Ovary (tissue), 9 donors: Measurements from ENCODE around the gene FHAD1. TPM values are rescaled to one million over a fixed set of nuclear protein-coding genes. Genes with fewer than 3 reads are reported as not detected.

ENCODE experiments used
- DNase-seq, 5 donors: peaks; one replicate each; pipeline ENCODE4 v3.0.0-alpha.2; 2019 to 2020
- H3K27ac ChIP-seq, 2 donors: fragments of 200-600 bp; one replicate each; pipeline versions ENCODE4 v1.5.1 to v1.8.0; 2019 to 2022
- H3K27me3 ChIP-seq: fragments of 200-600 bp; one replicate; pipeline ENCODE4 v1.8.0; 2022
- H3K36me3 ChIP-seq: fragments of 200-600 bp; sonication (generic); one replicate; pipeline ENCODE4 v1.5.1; 2019
- H3K4me1 ChIP-seq: one replicate; pipeline ENCODE4 v1.8.1; 2013; ENCODE audit warnings: mild to moderate bottlenecking, moderate library complexity; ENCODE audit not compliant: insufficient read depth
- H3K4me3 ChIP-seq: fragments of 200-600 bp; sonication (generic); one replicate; pipeline ENCODE4 v1.5.1; 2017
- H3K9me3 ChIP-seq, 2 donors: fragments of 200-600 bp in 1 of 2; sonication (generic) in 1 of 2; one replicate each; pipeline versions ENCODE4 v1.5.1 to v1.8.1; 2013 to 2019; ENCODE audit warnings: mild to moderate bottlenecking in 1 of 2, moderate library complexity in 1 of 2
- EP300 ChIP-seq: sonication (generic); formaldehyde crosslinking; IDR thresholded peaks from one replicate; pipeline ENCODE4 v1.6.1; 2017; ENCODE audit warnings: antibody characterized with exemption
- POLR2A ChIP-seq: fragments of 450-650 bp; IDR thresholded peaks from one replicate; pipeline ENCODE4 v1.6.1; 2017; ENCODE audit warnings: antibody characterized with exemption, mild to moderate bottlenecking, moderate library complexity
- WGBS, 3 donors: extraction: QIAGEN DNeasy Blood & Tissue Kit in 1 of 3; methylation state at CpG; one replicate each; pipeline versions ENCODE4 v1.1.5 to v1.1.7; 2013 to 2017; 5-methylcytosine and 5-hydroxymethylcytosine counted together
- intact Hi-C, 4 donors: fragments of 100-400 bp; cut with DNase I; formaldehyde crosslinking; loops; one replicate each; pipeline versions ENCODE4 v1.11.0 to v1.15.1; 2022 to 2023
- polyA plus RNA-seq, 2 donors: library from polyadenylated mRNA; stranded (reverse); fragments of 200-250 nt in 1 of 2; fragments of 350-450 nt in 1 of 2; fragmentation: Illumina TruSeq in 1 of 2; extraction: RNeasy Lipid Tissue Mini Kit (QIAGEN cat#74804) in 1 of 2; gene quantifications; one replicate each; pipeline ENCODE4 v1.2.3, GENCODE V29; 2013 to 2014
- total RNA-seq, 7 donors: library from RNA; depleted of rRNA in 2 of 7; stranded (reverse); fragments of >200 nt in 2 of 7; fragmentation: NEBNext Ultra II Directional in 3 of 7; extraction: Animal tissue kit (Norgen Biotek cat#: 25700) in 3 of 7; gene quantifications; one replicate each; pipeline versions ENCODE4 v1.1.0 to v1.2.4, GENCODE V29; 2016 to 2023
- TF ChIP-seq, protein P1 (sequence below), 3 donors: fragments of 450-650 bp in 2 of 3; fragments of 200-600 bp in 1 of 3; IDR thresholded peaks; one replicate each; pipeline versions ENCODE4 v1.5.1 to v1.8.0; 2016 to 2022; ENCODE audit warnings: antibody characterized with exemption in 3 of 3, mild to moderate bottlenecking in 1 of 3
- donor health status: DM: no; HTN: no; CAD: no; lungs with moderate emphysema.
- donor health status: DM: no; HTN: no; CAD: no.
- donor health status: Bipolar disorder and iron deficiency.
- donor health status: DM: yes; HTN: yes; CAD: no.
- donor health status: DM: no; HTN: no; CAD: no.
- donor health status: DM: yes; HTN: yes; CAD: no.

Gene FHAD1
- total and polyA plus RNA-seq, 9 donors, result 0.40 to 23.0 (median 1.4) TPM

DNA sequence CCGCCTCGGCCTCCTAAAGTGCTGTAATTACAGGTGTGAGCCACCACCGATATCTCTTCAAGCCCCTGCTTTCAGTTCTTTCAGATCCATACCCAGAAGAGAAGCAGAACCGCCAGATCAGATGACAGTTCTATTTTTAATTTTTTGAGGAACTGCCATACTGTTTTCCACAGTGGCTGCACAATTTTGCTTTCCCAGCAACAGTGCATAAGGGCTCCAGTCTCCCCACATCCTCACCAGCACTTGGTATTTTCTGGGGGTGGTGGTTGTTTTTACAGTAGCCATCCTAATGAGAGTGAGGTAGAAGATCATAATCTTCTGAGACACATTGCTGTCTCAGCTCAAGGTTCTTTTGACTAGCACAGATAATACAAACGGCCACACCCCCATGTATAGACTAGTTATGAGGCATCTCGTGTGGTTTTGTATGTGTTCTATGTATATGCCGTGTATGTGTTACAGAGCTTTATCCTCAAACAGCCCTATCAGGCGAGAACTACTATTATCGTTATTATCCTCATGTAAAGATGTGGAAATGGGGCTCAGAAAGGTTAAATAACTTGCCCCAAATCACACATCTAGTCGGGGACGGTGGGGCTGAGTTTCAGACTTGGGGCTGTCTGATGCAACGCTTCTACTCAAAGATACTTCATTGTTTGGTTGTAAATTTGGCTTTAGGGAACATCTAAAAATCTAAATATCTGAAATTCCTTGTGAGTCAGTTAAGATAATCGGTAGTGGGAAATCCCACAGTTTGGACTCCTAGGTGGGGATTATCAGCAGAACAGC lies 12.0 kb downstream of the FHAD1 start:
- intact Hi-C loops, result no loop called here
- TF ChIP-seq POLR2A (no peak), EP300 (no peak)
- TF ChIP-seq, protein P1, sequence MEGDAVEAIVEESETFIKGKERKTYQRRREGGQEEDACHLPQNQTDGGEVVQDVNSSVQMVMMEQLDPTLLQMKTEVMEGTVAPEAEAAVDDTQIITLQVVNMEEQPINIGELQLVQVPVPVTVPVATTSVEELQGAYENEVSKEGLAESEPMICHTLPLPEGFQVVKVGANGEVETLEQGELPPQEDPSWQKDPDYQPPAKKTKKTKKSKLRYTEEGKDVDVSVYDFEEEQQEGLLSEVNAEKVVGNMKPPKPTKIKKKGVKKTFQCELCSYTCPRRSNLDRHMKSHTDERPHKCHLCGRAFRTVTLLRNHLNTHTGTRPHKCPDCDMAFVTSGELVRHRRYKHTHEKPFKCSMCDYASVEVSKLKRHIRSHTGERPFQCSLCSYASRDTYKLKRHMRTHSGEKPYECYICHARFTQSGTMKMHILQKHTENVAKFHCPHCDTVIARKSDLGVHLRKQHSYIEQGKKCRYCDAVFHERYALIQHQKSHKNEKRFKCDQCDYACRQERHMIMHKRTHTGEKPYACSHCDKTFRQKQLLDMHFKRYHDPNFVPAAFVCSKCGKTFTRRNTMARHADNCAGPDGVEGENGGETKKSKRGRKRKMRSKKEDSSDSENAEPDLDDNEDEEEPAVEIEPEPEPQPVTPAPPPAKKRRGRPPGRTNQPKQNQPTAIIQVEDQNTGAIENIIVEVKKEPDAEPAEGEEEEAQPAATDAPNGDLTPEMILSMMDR (IDR thresholded peaks at IDR 0.05), result no peak
- Histone ChIP-seq H3K27me3 (no peaks in the 10 kb centered on the region), H3K36me3 (no peaks in the 10 kb centered on the region), H3K4me3 (no peak overlapping the region), H3K4me1 (peaks cover 15% of the 10 kb centered on the region), H3K9me3 (no peaks in the 10 kb centered on the region), H3K27ac (no peak overlapping the region)
- 75 to 78% (median 77%) methylated on average over 13 of the region's 13 CpGs for WGBS, 3 donors
- DNase-seq, result peak in 1 of 5 donors; percentile 5

- no peaks in the 10 kb centered on the region for H3K36me3 ChIP-seq
- intact Hi-C loops, result loop anchor here in 1 of 4 donors (5.0 kb wide), 1 partner anchor 102 kb away; no protein-coding TSS in a partner anchor
- 87 to 89% (median 87%) methylated on average over 9 of the region's 9 CpGs for WGBS, 3 donors
- H3K4me1 ChIP-seq, result peaks cover 15% of the 10 kb centered on the region
- TF ChIP-seq POLR2A (no peak), EP300 (no peak)
- TF ChIP-seq, protein P1 (IDR thresholded peaks at IDR 0.05), result no peak
- H3K9me3 ChIP-seq, result no peaks in the 10 kb centered on the region
- no peak overlapping the region for H3K27ac ChIP-seq
- H3K27me3 ChIP-seq, result no peaks in the 10 kb centered on the region
- DNase-seq, result peak in 1 of 5 donors; percentile 15
- H3K4me3 ChIP-seq, result no peak overlapping the region
Measured at GRCh38 chr1:15259622-15260007, 12.6 kb downstream of the FHAD1 start.

DNA sequence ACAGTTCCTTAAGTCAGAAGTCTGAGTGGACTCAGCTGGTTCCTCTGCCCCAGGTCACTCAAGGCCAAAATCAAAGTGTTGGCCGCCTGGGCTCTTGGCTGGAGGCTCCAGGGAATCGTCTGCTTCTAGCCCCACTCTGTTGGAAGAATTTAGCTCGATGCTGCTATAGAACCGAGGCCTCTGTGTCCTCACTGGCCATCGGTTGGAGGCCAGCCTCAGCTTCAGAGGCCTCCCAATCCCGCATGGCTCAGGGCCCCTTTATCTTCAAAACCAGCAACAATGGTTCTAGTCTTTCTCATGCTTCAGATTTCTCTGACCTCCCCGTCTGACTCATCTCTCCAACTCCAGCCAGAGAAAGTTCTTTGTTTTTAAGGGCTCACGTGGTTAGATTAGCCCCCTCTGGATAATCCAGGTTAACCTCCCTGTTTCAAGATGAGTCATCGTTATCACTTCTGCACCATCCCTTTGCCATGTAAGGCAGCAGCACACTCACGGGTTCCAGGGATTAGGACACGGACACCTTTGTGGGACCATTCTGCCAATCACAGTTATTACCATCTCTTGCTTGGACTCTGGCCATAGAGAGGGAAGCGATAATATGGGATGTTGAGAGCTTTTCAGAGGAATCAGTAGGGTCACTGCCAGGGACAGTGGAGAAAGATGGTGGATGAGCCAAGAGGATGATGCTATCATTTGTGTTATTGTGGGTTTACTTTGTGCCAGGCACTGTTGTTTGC lies 13.6 kb downstream of the FHAD1 start:
- intact Hi-C loops, result loop anchor here in 1 of 4 donors (5.0 kb wide), 1 partner anchor 103 kb away; no protein-coding TSS in a partner anchor
- DNase-seq, result peak in 4 of 5 donors; percentile 44 to 74 (median 63)
- H3K27ac ChIP-seq, result peak overlapping the region in 1 of 2 donors; percentile 49
- no peaks in the 10 kb centered on the region for H3K36me3 ChIP-seq
- no peak overlapping the region for H3K4me3 ChIP-seq
- H3K4me1 ChIP-seq, result peaks cover 15% of the 10 kb centered on the region
- TF ChIP-seq POLR2A, result no peak
- no peak for TF ChIP-seq EP300
- TF ChIP-seq, protein P1 (IDR thresholded peaks at IDR 0.05), result no peak
- H3K9me3 ChIP-seq, result no peaks in the 10 kb centered on the region
- H3K27me3 ChIP-seq, result no peaks in the 10 kb centered on the region
- 19 to 27% (median 21%) methylated on average over 12 of the region's 12 CpGs for WGBS, 3 donors

DNA sequence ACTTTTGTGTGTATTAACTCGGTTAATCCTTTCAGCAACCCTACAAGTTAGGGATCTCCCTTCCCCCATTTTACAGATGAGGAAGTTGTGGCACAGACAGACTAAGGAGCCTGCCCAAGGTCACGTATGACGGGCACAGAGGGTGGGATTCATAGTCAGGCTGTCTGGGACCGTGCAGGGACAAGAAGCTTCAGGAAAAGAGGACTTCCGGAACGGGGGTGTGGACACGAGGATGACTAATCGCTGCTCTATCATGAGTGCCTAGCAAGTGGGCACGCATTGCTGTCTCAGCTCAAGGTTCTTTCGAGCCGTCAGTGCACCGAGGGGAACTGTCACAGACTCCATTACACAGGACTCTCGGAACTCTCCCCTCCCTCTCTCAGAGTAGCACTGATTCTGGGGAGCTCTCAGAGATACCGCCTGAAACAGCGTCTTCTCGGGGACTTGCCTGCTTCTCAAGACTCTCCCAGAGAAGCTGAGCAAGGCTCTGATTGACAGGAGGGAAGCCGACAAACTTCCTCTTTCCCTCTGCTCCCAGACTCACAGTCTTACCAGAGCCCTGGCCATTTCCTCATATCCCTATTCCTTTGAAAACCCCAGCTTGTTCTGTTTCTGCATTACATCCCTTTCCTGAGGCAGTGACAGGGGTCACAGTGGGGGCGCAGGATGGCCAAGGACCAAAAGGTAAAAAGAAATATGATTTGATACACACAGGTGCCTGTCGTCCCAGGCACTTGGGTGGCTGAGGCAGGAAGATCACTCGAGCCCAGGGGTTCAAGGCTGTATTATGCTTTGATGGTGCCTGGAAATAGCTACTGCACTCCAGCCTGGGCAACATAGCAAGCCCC lies 14.4 kb downstream of the FHAD1 start:
- intact Hi-C loops, result loop anchor here in 1 of 4 donors (5.0 kb wide), 1 partner anchor 104 kb away; no protein-coding TSS in a partner anchor
- DNase-seq, result peak in 1 of 5 donors; percentile 30
- H3K27ac ChIP-seq, result peak overlapping the region in 1 of 2 donors; percentile 49

More for the DNA sequence above, 14.4 kb downstream of the FHAD1 start:
- WGBS, 3 donors, result 51 to 63% (median 63%) methylated on average over 20 of the region's 20 CpGs
- TF ChIP-seq, protein P1 (IDR thresholded peaks at IDR 0.05), result no peak
- TF ChIP-seq POLR2A (no peak), EP300 (no peak)
- no peaks in the 10 kb centered on the region for H3K27me3 ChIP-seq
- peaks cover 15% of the 10 kb centered on the region for H3K4me1 ChIP-seq
- no peaks in the 10 kb centered on the region for H3K9me3 ChIP-seq
- no peaks in the 10 kb centered on the region for H3K36me3 ChIP-seq
- H3K4me3 ChIP-seq, result no peak overlapping the region
